Skeletal muscle satellite cell (primary cell): ENCODE results near the gene B4GALT5.
"Not testable (repeated sequence)": the region's sequence is repeated elsewhere in the genome, so short reads cannot be mapped to it uniquely, and the experiment has no call there.

Experiments used
- H3K27me3 ChIP-seq: 2 replicates; pipeline ENCODE4 v1.7.0; 2013; ENCODE audit warnings: low read length; ENCODE audit not compliant: control insufficient read depth, insufficient read depth
- H3K36me3 ChIP-seq: 2 replicates; pipeline ENCODE4 v1.7.0; 2013; ENCODE audit warnings: mild to moderate bottlenecking, control low read depth, low read length; ENCODE audit not compliant: insufficient read depth
- H3K4me1 ChIP-seq: 2 replicates; pipeline ENCODE4 v1.7.0; 2013; ENCODE audit warnings: low read length; ENCODE audit not compliant: control insufficient read depth, insufficient read depth
- H3K4me2 ChIP-seq: 2 replicates; pipeline ENCODE4 v1.7.0; 2013; ENCODE audit warnings: mild to moderate bottlenecking, low read length
- H3K4me3 ChIP-seq: 2 replicates; pipeline ENCODE4 v1.7.0; 2013; ENCODE audit warnings: low read length
- H3K9ac ChIP-seq: 2 replicates; pipeline ENCODE4 v1.7.0; 2013; ENCODE audit warnings: mild to moderate bottlenecking, low read depth, low read length, moderate library complexity
- H3K9me3 ChIP-seq: replicated peaks from 2 replicates; pipeline ENCODE4 v1.7.0; 2013; ENCODE audit warnings: mild to moderate bottlenecking, control low read depth, low read length

The B4GALT5 gene

DNA sequence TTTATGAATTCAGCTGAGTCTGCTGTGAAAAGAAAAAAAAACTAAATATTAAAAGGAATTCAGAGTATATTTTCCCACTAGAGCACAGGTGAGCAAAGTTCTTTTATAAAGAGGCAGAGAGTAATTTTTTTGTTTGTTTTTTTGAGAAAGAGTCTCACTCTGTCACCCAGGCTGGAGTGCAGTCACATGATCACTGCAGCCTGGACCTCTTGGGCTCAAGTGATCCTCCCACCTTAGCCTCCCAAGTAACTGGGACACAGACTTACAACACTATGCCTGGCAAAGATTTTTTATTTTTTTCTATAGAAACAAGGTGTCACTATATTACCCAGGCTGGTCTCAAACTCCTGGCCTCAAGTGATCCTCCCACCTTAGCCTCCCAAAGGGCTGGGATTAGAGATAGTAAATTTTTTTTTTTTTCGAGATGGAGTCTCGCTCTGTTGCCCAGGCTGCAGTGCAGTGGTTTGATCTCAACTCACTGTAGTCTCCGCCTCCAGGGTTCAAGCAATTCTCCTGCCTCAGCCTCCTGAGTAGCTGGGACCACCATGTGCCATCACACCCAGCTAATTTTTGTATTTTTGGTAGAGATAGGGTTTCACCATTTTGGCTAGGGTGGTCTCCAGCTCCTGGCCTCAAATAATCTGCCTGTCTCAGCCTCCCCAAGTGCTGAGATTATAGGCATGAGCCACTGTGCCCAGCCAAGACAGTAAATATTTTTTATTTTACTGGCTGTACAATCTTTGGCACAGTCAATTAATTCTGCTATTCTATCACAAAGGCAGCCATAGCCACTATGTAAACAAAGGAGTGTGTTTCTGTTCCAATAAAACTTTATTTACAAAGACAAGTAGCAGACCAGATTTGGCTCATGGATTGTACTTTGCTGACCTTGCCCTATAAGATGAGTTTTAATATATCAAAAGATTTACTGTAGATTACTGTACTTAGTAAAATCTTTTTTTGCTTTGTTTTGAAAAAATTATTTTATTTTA is 14.5 kb upstream of the B4GALT5 start:
- Histone ChIP-seq H3K4me1 (peaks cover 5% of the 10 kb centered on the region), H3K36me3 (no peaks in the 10 kb centered on the region)

DNA sequence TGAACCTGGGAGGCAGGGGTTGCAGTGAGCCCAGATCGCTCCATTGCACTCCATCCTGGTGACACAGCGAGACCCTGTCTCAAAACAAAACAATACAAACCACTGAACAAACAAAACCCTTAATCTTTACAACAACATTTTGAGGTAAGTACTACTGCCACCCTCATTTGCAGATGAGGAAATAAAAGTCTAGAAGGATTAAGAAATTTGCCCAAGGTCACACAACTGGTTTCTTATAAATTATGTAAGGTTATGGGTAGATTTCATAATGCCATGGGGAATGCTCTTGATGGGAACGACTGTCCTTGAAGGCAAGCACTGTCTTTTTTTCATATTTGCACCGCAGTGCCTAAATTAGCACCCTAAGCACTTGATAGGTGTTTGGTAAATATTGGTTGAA is 13.8 kb upstream of the B4GALT5 start:
- Histone ChIP-seq H3K4me3 (no peak overlapping the region), H3K36me3 (no peaks in the 10 kb centered on the region), H3K27me3 (no peaks in the 10 kb centered on the region), H3K4me1 (peaks cover 5% of the 10 kb centered on the region), H3K4me2 (no peak overlapping the region), H3K9ac (no peak overlapping the region), H3K9me3 (no peaks in the 10 kb centered on the region)

More for the DNA sequence above, 14.5 kb upstream of the B4GALT5 start:
- no peaks in the 10 kb centered on the region for H3K27me3 ChIP-seq
- H3K4me3 ChIP-seq = no peak overlapping the region
- no peak overlapping the region for H3K4me2 ChIP-seq
- no peaks in the 10 kb centered on the region for H3K9me3 ChIP-seq
- no peak overlapping the region for H3K9ac ChIP-seq

DNA sequence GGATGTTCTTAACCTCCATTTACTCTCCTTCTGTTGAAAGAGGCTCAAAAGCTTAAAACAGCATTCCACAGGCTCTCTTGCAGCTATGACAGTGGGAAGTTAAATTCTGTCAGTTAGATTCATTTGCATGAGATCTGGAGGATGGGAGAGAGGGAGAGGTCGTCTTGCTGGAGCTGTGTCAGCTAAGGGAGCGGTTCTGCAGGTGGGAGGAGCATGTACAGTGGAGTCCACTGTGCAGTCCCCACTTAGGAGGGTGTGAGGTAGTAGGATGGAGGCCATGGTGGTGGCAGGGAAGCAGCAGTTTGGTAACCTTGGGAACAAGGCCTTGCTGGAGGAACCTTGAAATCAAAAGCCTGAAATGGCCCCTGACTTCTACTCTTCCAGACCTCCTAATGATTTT is 12.0 kb upstream of the B4GALT5 start:
- Histone ChIP-seq H3K4me1 (peaks cover 5% of the 10 kb centered on the region), H3K4me2 (no peak overlapping the region), H3K36me3 (no peaks in the 10 kb centered on the region), H3K27me3 (no peaks in the 10 kb centered on the region), H3K9me3 (no peaks in the 10 kb centered on the region), H3K9ac (no peak overlapping the region), H3K4me3 (no peak overlapping the region)

DNA sequence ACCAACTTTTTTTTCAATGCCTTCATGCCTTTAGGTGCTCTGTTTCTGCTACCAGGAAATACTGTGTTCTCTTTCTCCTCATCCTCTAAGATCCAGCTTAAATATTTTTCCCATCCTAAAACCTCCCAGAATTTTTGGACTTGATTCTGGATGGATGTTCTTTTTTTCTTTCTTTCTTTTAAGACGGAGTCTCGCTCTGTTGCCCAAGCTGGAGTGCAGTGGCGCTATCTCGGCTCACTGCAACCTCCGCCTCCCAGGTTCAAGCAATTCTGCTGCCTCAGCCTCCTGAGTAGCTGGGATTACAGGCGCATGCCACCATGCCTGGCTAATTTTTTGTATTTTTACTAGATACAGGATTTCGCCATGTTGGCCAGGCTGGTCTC is 11.5 kb upstream of the B4GALT5 start:
- not testable (repeated sequence) for H3K36me3 ChIP-seq, H3K9me3 ChIP-seq, H3K4me2 ChIP-seq, H3K4me3 ChIP-seq, H3K9ac ChIP-seq, H3K27me3 ChIP-seq, H3K4me1 ChIP-seq

DNA sequence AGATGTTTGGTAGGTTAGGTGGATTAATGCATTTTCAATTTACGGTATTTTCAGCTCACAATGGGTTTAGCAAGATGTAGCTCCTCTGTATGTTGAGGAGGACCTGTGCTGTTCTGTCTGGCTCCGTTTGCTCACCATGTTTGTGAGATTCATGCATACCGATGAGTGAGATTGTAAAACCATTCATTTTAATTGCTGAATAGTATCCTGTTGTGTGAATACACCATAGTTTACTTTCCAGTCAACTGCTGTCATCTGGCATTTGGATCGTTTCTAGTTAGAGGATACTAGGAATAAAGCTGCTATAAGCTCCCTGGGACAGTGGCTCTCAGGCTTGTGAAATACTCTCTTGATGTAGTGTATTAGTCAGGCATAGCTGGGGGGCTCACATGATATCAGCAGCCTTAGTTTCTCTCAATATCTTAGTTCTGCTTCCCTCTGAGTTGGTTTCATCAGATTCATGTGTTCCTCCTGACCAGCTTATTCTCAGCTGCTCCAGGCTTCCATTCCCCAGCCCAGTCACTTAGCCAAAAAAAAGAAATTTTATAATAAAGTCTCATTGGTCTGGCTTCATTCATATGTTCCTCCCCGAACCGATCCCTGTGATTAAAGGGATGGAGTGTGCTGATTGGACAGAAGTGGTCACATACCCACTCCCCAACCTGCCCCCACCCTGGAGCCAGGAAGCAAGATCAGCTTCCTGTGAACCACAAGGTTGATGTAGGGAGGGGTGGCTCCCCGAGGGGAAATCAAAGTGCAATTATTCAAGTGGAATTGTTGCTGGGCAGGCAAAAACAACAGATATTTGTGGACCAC is 10.9 kb upstream of the B4GALT5 start:
- Histone ChIP-seq H3K4me3 (no peak overlapping the region), H3K9me3 (no peaks in the 10 kb centered on the region), H3K27me3 (no peaks in the 10 kb centered on the region), H3K4me1 (peaks cover 5% of the 10 kb centered on the region), H3K4me2 (no peak overlapping the region), H3K9ac (no peak overlapping the region), H3K36me3 (no peaks in the 10 kb centered on the region)

DNA sequence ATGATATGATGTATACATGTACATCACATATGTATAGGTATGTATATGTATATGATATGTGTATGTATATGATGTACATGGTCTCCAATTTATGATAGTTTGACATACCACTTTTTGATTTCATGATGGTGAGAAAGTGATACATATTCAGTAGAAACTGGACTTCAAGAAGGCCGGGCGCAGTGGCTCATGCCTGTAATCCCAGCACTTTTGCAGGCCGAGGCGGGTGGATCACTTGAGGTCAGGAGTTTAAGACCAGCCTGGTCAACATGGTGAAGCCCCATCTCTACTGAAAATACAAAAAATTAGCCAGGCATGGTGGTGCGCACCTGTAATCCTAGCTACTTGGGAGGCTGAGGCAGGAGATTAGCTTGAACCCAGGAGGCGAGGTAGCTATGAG is 10.1 kb upstream of the B4GALT5 start:
- not testable (repeated sequence) for H3K4me3 ChIP-seq, H3K4me1 ChIP-seq, H3K9ac ChIP-seq, H3K4me2 ChIP-seq, H3K27me3 ChIP-seq, H3K9me3 ChIP-seq, H3K36me3 ChIP-seq

DNA sequence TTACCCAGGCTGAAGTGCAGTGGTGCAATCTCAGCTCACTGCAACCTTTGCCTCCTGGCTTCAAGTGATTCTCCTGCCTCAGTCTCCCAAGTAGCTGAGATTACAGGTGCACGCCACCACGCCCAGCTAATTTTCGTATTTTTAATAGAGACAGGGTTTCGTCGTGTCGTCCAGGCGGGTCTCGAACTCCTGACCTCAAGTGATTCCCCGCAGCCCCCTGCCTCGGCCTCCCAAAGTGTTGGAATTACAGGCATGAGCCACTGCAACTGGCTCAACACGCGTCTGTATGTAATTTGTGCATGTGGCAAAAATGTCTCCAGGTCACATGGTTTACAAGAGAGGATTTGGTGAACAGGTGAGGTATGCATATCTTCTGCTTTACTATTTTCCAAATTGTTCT is 7.6 kb upstream of the B4GALT5 start:
- not testable (repeated sequence) for H3K27me3 ChIP-seq, H3K36me3 ChIP-seq, H3K9ac ChIP-seq, H3K4me3 ChIP-seq, H3K4me2 ChIP-seq, H3K4me1 ChIP-seq, H3K9me3 ChIP-seq

DNA sequence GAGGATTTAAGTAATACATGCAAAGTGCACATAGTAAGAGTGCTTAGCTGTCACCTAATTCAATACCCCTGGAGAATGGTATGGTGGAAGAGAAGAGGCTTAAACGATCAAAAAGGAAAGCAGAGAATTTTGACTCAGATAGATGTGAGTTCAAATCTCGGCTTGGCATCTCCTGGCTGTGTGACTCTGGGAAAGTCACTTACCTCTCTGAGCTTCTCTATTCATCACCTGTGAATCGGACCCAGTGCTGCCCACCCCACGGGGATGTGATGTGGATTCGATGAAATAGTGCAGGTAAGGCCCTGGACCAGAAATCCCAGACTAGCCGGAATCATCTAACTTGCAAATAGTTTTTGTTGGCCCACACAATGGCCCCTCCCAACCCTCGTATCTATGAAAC is 1.8 kb upstream of the B4GALT5 start:
- H3K9ac ChIP-seq = no peak overlapping the region
- H3K4me1 ChIP-seq = peaks cover 16% of the 10 kb centered on the region
- H3K4me2 ChIP-seq = no peak overlapping the region
- H3K9me3 ChIP-seq = no peaks in the 10 kb centered on the region
- H3K4me3 ChIP-seq = no peak overlapping the region
- H3K36me3 ChIP-seq = no peaks in the 10 kb centered on the region
- H3K27me3 ChIP-seq = no peaks in the 10 kb centered on the region

DNA sequence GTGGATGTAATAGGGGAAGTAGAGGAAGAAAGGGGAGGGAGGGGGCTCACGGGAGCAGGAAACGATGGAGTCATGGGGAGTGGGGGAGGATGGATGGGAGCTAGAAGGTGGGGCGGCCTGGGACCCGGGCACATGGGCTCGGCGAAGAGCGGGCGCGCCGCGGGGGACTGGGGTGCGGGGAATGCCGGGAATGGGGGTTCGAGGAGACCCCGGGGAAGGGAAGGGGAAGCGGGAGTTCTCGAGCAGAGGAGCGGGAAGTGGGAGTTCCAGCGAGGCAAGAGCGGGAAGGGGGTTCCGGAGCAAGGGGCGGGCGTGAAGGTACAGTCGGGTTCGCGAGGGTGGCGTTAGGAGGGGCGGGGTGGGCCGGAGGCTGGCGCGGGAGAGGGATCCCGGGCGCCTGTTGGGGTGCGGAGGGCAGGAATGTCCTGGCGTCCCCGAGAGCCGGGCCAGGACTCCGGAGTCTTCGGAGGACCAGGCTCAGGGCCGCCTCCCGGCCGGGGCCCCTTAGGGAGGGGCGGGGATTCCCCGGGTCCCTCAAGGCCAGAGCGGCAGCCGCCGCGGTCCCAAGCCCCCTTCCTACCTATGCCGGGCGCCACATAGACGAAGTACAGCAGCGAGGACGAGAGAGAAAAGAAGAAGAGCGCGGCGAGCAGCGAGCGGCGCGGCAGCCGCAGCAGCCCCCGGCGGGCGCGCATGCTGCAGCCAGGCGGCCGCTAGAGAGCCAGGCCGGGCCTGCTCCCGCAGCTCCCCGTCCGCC is 504 bp downstream of the B4GALT5 start:
- Histone ChIP-seq H3K4me3 (peak overlapping the region; percentile 89), H3K4me1 (peaks cover 16% of the 10 kb centered on the region), H3K9me3 (no peaks in the 10 kb centered on the region), H3K27me3 (no peaks in the 10 kb centered on the region), H3K4me2 (peak overlapping the region; percentile 91), H3K9ac (peak overlapping the region; percentile 94), H3K36me3 (no peaks in the 10 kb centered on the region)

DNA sequence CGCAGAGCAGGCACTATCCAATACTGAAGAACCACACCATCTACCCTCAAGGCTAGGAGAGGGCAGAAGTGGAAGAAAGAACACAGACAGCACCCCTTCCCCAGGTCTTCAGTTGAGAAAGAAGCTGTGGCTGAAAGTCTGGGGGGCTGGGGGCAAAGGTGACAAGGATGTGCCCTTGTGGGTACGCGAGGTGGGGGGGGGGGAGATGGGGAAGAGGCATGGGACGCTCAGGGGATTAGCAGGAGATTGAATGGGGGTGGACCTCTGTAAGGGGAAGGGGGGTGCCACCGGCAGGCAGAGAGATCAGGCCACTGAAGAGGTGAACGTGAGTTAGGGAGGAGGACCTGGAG is 1.1 kb downstream of the B4GALT5 start:
- no peaks in the 10 kb centered on the region for H3K36me3 ChIP-seq
- peak overlapping the region; percentile 89 for H3K4me3 ChIP-seq
- H3K9ac ChIP-seq = peak overlapping the region; percentile 94
- H3K27me3 ChIP-seq = no peaks in the 10 kb centered on the region
- peaks cover 16% of the 10 kb centered on the region for H3K4me1 ChIP-seq
- H3K4me2 ChIP-seq = peak overlapping the region; percentile 91
- no peaks in the 10 kb centered on the region for H3K9me3 ChIP-seq

DNA sequence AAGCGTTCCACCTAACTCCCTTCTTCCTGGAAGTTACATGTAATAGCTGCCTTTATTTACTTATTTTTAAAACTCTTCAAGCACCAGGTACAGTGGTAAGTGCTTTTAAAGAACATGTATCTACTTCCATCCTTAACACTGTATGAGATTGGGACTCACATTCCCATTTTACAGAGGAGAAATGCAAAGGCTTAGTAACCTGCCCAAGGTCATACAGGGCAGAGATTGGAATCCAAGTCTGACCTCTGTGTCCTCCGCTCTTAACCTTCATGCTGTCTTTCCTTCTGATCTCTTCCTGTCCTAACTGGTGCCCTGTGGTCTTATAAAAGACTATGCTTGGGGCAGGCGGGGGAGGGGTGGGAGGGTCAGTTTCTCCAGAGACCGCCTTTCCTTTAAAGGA is 1.6 kb downstream of the B4GALT5 start:
- peak overlapping the region; percentile 89 for H3K4me3 ChIP-seq
- no peaks in the 10 kb centered on the region for H3K9me3 ChIP-seq
- H3K36me3 ChIP-seq = no peaks in the 10 kb centered on the region
- peak overlapping the region; percentile 94 for H3K9ac ChIP-seq
- H3K4me2 ChIP-seq = peak overlapping the region; percentile 91
- H3K27me3 ChIP-seq = no peaks in the 10 kb centered on the region
- peaks cover 17% of the 10 kb centered on the region for H3K4me1 ChIP-seq
